Neural crest cell (in vitro differentiated cells): ENCODE measurements around the gene MOV10L1. TPM values are rescaled to one million over a fixed set of nuclear protein-coding genes. Genes with fewer than 3 reads are reported as not detected.

Experiments used
- DNase-seq: peaks from one replicate; pipeline ENCODE4 v3.0.0; 2021; ENCODE audit warnings: low read depth, mixed read lengths, low spot score
- H3K27ac Mint-ChIP-seq: one replicate; pipeline ENCODE4 v1.8.0; 2021; ENCODE audit warnings: mild to moderate bottlenecking, mixed read lengths; ENCODE audit not compliant: unreplicated experiment
- H3K27me3 Mint-ChIP-seq: 2 replicates; pipeline ENCODE4 v1.8.0; 2021; ENCODE audit warnings: low read depth, mild to moderate bottlenecking, mixed read lengths
- H3K36me3 Mint-ChIP-seq: 2 replicates; pipeline ENCODE4 v1.8.0; 2021; ENCODE audit warnings: low read depth, mild to moderate bottlenecking, mixed read lengths
- H3K4me1 Mint-ChIP-seq: 2 replicates; pipeline ENCODE4 v1.8.0; 2021; ENCODE audit warnings: mixed read lengths
- H3K4me3 Mint-ChIP-seq: one replicate; pipeline ENCODE4 v1.8.0; 2021; ENCODE audit warnings: mild to moderate bottlenecking, mixed read lengths
- H3K9me3 Mint-ChIP-seq: 2 replicates; pipeline ENCODE4 v1.8.0; 2021; ENCODE audit warnings: mixed read lengths
- total RNA-seq: library from RNA; stranded (reverse); gene quantifications from 2 replicates; pipeline ENCODE4 v1.2.1, GENCODE V29; 2021
- TF ChIP-seq, protein P1 (sequence below): fragments of 200-600 bp; sonication (generic); conservative IDR thresholded peaks from 2 replicates; pipeline ENCODE4 v1.5.0; 2021; ENCODE audit warnings: antibody characterized with exemption, mild to moderate bottlenecking

The MOV10L1 gene
- total RNA-seq, 1 donor from 2014 or later: not detected

DNA sequence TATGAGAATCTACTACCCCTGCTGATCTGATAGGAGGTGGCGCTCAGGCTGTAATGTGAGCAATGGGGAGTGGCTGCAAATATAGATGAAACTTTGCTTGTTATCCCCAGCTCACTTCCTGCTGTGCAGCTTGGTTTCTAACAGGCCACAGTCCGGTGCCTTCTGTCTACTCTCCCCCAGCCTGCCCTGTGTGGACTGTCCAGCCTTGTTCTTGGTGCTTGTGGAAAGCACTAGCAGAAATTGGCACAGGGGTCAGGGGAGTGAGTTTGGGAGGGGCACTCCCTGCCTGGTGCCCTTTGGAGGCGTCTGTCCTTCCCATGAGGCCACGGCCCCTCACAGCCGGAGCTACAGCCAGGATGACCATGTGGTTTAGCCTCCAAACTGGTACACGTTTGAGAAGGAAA lies 14.3 kb downstream of the MOV10L1 start:
- no peaks in the 10 kb centered on the region for H3K9me3 Mint-ChIP-seq
- H3K36me3 Mint-ChIP-seq: no peaks in the 10 kb centered on the region
- H3K27ac Mint-ChIP-seq: no peak overlapping the region
- no peak for DNase-seq
- TF ChIP-seq, protein P1, sequence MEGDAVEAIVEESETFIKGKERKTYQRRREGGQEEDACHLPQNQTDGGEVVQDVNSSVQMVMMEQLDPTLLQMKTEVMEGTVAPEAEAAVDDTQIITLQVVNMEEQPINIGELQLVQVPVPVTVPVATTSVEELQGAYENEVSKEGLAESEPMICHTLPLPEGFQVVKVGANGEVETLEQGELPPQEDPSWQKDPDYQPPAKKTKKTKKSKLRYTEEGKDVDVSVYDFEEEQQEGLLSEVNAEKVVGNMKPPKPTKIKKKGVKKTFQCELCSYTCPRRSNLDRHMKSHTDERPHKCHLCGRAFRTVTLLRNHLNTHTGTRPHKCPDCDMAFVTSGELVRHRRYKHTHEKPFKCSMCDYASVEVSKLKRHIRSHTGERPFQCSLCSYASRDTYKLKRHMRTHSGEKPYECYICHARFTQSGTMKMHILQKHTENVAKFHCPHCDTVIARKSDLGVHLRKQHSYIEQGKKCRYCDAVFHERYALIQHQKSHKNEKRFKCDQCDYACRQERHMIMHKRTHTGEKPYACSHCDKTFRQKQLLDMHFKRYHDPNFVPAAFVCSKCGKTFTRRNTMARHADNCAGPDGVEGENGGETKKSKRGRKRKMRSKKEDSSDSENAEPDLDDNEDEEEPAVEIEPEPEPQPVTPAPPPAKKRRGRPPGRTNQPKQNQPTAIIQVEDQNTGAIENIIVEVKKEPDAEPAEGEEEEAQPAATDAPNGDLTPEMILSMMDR: no peak
- no peaks in the 10 kb centered on the region for H3K27me3 Mint-ChIP-seq
- H3K4me3 Mint-ChIP-seq: no peak overlapping the region
- peaks cover 19% of the 10 kb centered on the region for H3K4me1 Mint-ChIP-seq

DNA sequence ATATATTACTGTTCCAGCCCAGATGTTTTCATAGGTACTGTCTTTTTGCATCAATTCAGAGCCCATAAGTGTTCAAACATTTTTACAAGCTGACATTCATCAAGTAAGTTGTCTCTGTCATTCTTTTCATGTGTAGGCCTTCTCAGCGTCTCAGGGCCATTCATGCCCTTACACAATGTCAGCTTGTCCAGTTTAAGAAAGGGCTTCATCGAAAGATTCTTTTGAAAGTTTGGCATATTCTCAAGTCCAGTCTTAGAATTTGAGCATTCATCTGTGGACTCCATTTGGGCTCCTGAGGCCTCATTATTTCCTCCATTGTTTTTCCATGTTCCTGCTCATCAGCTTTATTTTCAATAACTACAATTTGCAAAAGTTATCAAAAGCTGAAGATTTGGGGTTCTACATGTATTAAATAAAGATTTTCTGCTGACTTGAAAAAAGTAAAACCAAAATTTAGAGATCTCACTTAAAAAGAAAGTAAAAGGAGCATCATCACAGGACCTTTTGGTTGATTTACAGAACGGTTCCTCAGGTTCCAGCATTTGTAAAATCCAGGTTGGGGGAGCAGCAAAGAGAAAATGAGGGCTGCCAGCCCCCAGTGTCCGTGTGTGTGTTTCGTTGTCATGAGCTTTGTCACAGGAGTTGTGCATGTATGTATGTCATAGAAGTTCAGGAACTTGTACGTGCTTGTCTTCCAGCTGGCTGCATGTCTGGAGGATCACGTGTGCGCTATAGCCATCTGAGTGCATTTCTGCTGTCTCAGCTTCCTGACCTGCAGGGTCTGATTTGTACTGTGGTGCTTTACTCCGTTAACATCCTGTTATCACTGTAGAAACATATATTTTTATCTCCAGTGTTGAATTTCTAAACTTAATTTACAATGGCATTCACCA lies 15.6 kb downstream of the MOV10L1 start:
- Mint-ChIP-seq H3K27me3 (no peaks in the 10 kb centered on the region), H3K36me3 (no peaks in the 10 kb centered on the region)
- TF ChIP-seq, protein P1: no peak

DNA sequence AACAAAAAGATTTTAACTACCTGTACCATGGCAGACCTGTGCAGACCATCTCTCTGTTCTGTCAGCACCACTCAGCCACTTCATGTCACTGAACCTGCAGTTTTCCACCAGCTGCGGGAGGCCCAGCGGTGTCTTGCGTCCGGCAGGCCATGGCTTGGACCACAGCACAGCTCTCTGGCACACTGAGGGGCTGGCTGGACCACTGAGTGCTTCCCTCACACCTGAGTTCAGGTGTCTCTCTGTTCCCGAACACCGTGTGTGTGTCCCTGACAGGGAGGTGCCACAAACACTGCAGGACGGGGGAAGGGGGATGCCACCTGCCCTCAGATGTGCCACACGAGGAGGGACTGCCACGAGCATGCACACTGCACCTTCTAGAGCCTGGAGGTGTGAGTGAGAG lies 17.7 kb downstream of the MOV10L1 start:
- Mint-ChIP-seq H3K4me3 (no peak overlapping the region), H3K4me1 (peaks cover 19% of the 10 kb centered on the region), H3K27me3 (no peaks in the 10 kb centered on the region), H3K9me3 (no peaks in the 10 kb centered on the region), H3K36me3 (no peaks in the 10 kb centered on the region), H3K27ac (no peak overlapping the region)
- TF ChIP-seq, protein P1: no peak
- DNase-seq: no peak

More for the DNA sequence above, 15.6 kb downstream of the MOV10L1 start:
- no peak overlapping the region for H3K27ac Mint-ChIP-seq
- peaks cover 19% of the 10 kb centered on the region for H3K4me1 Mint-ChIP-seq
- H3K9me3 Mint-ChIP-seq: no peaks in the 10 kb centered on the region
- no peak overlapping the region for H3K4me3 Mint-ChIP-seq
- DNase-seq: no peak

DNA sequence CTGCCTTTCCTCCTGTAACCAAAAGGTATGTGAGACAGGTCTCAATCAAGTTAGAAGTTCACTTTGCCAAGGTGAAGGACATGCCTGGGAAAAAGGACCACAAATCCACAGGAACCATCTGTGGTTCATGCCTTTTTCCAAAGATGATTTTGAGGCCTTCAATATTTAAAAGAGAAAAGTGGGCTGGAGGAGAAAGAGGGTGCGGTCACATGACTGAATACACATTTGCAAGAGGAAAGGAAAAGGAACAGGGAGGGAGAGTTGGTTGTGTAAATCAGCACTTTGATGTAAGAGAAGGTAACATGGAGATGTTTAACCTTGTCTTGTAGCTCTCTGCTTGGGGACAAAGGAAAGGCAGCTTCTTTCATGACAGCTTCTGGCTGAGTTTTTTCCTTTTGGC lies 21.2 kb downstream of the MOV10L1 start:
- Mint-ChIP-seq H3K27me3 (peaks cover 4% of the 10 kb centered on the region), H3K27ac (no peak overlapping the region), H3K4me1 (peaks cover 6% of the 10 kb centered on the region), H3K36me3 (no peaks in the 10 kb centered on the region), H3K4me3 (no peak overlapping the region), H3K9me3 (no peaks in the 10 kb centered on the region)
- TF ChIP-seq, protein P1: no peak
- DNase-seq: no peak

DNA sequence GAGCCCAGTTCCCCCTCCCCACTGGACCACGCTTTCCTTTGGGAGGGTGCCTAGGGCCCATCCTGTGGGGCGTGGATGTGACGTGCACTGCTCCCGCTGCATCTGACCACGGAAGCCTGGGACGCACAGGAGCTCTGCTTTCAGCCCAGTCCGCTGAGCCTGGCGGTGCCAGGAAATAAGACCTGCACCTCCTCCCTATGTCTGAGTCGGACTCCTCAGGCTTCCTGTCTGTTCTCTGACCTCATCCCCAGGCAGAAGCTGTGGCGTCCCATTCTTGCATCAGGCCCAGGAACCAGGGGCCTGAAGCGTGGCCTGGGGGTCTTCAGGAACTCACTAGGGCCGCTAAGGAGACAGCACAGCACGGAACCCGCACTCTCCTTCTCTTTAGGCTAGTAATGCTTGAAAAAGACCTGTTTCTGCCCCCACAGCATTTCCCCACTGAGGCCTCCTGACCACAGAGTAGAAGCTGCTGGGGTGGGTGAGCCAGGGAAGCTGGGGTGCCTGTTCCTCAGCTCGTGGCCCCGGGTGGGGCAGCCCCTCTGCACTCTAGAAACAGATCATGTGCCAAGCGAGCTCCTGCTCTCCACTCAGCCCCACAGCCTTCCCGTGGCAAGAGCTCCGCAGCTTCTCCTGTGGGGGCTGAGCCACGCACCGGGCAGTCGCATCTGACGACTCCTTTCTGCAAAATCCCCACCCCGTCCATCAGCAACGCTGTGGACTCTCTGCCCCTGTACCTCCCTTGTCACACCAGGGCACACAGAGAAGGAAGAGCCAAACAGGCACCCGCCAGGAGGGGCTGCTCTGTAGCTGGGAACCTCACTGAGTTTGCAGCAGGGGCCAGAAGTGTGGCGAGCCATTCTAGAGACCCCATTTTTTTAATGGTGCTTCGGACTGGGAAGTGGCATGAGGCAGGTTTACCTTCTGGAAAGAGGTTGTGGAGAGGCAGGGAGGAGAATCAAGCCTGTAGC lies 22.6 kb downstream of the MOV10L1 start:
- TF ChIP-seq, protein P1: no peak
- no peak for DNase-seq
- Mint-ChIP-seq H3K4me3 (no peak overlapping the region), H3K27me3 (peaks cover 4% of the 10 kb centered on the region), H3K4me1 (peaks cover 6% of the 10 kb centered on the region), H3K36me3 (no peaks in the 10 kb centered on the region), H3K9me3 (no peaks in the 10 kb centered on the region), H3K27ac (no peak overlapping the region)
